ENCODE results near the gene TMEM161B.
"Not testable (repeated sequence)": the region's sequence is repeated elsewhere in the genome, so short reads cannot be mapped to it uniquely, and the experiment has no call there.

TMEM161B gene

DNA sequence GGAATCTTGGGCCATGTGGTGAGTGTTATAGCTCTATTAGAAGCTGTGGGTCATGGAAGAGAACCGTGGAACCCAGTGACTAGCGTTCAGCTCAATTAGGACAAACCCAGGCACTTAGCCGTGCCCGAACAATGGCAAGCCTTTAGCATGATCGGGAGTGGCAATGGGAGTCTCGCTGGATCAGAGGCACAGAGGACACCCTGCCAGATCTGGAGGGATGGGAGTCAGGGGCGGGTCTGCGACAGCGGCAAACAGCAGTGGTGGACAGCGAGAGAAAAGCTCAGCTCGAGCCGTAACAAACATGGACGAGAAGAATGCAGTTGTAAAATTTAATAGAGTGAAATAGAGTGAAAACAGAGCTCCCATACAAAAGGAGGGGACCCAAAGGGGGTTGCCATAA is 91.2 kb downstream of the TMEM161B start:
- DNase-seq, result not testable (repeated sequence)

DNA sequence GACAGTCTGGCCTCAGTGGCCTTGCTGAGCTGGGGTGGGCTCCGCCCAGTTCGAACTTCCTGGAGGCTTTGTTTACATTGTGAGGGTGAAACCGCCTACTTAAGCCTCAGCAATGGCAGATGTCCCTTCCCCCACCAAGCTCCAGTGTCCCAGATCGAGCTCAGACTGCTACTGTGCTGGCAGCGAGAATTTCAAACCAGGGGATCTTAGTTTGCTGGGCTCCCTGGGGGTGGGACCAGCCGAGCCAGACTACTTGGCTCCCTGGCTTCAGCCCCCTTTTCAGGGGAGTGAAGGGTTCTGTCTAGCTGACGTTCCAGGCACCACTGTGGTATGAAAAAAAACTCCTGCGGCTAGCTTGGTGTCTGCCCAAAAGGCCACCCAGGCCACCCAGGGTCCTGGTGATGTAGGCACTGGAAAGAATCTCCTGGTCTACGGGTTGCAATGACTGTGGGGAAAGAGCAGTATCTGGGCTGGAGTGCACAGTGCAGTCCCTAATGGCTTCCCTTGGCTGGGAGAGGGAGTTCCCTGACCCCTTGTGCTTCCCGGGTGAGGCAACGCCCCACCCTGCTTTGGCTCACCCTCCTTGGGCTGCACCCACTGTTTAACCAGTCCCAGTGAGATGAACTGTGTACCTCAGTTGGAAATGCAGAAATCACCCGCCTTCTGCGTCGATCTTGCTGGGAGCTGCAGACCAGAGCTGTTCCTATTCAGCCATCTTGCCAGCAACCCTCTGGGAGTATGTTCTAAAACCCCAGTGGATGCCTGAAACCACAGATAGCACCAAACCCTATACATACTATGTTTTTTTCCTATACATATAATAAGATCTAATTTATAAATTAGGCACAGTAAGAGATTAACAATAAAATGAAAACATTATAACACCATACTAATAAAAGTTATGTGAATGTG is 95.5 kb downstream of the TMEM161B start:
- DNase-seq, result no peak

DNA sequence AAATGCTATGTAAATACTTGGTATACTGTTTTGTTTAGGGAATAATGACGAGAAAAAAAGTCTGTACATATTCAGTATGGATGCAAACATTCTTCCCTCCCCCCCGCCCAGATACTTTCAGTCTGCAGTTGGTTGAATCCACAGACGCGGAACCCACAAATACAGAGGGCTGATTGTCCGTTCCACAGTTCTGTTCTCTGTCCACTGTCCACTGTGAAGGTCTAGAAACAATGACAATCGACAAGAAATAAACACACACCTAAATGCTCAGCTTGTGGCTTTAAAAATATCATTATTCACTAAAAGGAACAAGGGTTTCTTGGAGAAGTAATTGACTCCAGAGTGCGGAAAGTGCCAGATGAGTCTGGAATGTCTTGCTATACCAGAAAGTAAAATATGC is 109.1 kb downstream of the TMEM161B start:
- no peak for DNase-seq

DNA sequence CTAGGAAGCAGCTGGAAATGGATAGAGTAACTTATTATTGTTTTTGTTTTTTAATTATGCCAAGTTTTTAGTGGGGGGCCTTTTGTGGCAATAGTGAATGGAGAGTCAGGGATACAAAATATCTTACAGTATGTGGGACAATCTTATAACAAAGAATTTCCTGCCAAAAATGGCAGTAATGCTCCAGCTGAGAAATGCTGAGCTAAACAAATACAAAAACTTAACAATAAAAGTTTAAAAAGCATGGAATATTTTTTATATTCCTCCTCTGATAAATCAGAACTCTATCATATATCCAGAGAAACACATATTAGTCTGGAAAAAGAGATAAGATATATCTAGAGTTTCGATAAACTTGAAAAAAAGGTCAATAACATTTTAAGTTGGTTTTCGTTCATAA is 110.6 kb downstream of the TMEM161B start:
- no peak for DNase-seq

DNA sequence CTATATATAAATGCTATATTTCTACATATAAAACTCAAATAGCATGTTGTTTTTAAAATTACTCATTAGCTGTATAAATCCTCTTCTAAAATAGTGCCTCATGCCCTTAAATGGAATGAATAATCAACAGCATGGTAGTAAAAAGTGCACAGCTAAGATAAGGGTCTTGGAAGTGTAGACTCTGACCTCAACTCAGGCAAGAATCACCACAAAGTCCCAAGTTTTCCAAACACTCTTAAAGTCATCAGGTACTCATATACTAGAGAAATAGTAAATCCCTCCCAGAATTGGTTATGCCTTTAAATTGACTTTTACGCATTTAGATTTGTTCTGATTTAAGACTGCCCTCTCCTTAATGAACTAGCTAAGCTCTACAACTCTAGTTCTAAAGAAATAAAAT is 113.8 kb downstream of the TMEM161B start:
- DNase-seq, result no peak

DNA sequence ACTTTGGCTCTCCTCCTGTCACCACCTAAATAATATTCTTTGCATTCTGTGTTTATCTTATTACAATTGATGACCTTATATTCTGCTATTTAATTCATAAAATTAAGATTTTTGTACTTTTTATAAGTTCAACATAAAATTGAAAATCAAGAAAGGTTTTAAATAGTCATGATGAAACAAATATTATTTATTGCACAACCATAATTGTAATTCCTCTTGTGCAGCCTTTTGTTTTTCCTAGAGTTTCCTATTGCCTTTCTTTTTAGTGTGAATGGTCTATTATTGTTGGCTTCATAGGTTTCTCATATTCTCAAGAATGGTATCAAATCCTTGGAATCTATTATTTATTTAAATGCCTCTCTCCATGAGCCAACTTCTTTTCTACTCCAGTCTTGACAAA is 117.9 kb downstream of the TMEM161B start:
- DNase-seq, result no peak

DNA sequence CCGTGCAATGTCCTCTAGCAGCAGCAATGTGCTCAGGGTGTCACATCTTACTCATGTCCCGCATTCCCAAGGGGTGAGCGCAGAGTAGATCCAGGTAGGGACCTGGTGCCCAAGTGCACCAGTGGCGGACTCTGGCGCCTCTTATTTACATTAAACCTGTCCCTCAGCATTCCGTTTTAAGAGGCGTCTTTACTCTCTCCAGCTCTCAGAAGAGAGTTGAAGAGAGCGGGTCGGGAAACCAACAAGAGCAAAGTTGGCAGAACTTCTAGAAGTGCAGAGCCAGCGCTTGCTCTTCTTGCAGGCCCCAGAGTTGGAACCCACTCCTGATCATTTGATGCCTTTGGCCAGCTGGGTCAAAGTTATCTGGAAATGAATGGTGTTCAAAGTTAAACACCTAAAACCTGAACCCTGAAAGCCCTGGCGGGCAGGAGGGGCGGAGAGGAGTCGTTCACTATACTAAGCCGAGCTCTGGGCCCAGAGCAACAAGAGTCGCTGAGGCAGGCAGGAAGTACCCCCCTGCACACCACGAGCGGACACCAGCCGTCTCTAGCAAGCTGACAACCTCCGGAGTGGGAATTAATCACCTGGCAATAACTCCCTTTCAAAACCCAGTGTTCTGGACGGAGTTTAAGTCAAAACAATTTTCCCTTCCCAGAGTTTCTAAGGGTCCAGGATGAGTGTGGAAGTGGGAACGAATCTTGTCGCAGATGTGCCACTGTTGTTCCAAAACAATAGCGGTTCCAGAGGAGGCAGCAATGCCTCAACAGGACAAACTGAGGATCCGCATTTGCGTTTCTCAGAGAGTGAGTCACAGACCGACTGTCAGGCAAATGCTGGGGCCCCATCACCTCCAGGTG is 122.8 kb downstream of the TMEM161B start:
- DNase-seq, result no peak

DNA sequence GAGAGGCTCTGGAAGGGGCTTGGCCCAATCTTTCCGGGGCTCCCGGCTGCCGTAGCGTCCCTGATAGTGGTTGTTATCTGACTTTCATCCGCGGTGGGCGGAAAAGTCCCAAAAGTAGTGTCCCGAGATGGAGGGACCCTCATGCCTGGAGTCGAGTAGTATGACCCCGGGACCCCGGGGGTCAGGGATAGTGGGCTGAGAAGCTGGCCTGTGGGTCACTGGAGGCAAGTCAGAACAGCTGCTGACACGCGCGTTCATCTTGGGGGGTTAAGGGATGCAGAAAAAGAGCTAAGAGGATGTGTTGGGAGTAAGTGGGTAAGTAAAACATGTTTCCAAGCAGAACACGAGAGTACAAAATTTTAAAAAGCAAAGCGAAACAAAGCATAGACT is 123.4 kb downstream of the TMEM161B start:
- no peak for DNase-seq

Data from activated CD8-positive, alpha-beta memory T cell treated with anti-CD3 and anti-CD28 coated beads for 24 hours (primary cell).